Muscle layer of duodenum (tissue), 2 donors: ENCODE data around the gene SLC25A33.

Source experiments
- H3K27ac ChIP-seq: one replicate; pipeline ENCODE4 v1.7.0; 2013; ENCODE audit warnings: mild to moderate bottlenecking, low read length
- H3K27me3 ChIP-seq: one replicate; pipeline ENCODE4 v1.7.0; 2013; ENCODE audit warnings: low read depth, mild to moderate bottlenecking, control low read depth, low read length
- H3K36me3 ChIP-seq, 2 donors: one replicate each; pipeline ENCODE4 v1.7.0; 2013; ENCODE audit warnings: low read length in 2 of 2, control low read depth in 1 of 2, mild to moderate bottlenecking in 1 of 2; ENCODE audit not compliant: insufficient read depth in 2 of 2, control insufficient read depth in 1 of 2
- H3K4me1 ChIP-seq, 2 donors: one replicate each; pipeline ENCODE4 v1.7.0; 2013; ENCODE audit warnings: low read length in 2 of 2, mild to moderate bottlenecking in 2 of 2, control low read depth in 1 of 2, moderate library complexity in 1 of 2; ENCODE audit not compliant: insufficient read depth in 2 of 2, control insufficient read depth in 1 of 2
- H3K4me3 ChIP-seq, 2 donors: one replicate each; pipeline ENCODE4 v1.7.0; 2013; ENCODE audit warnings: low read length in 2 of 2, low read depth in 1 of 2, mild to moderate bottlenecking in 1 of 2
- H3K9me3 ChIP-seq, 2 donors: one replicate each; pipeline ENCODE4 v1.7.0; 2013; ENCODE audit warnings: low read length in 2 of 2, control low read depth in 1 of 2, mild to moderate bottlenecking in 1 of 2; ENCODE audit not compliant: control insufficient read depth in 1 of 2
- donor health status: healthy.

SLC25A33 gene

DNA sequence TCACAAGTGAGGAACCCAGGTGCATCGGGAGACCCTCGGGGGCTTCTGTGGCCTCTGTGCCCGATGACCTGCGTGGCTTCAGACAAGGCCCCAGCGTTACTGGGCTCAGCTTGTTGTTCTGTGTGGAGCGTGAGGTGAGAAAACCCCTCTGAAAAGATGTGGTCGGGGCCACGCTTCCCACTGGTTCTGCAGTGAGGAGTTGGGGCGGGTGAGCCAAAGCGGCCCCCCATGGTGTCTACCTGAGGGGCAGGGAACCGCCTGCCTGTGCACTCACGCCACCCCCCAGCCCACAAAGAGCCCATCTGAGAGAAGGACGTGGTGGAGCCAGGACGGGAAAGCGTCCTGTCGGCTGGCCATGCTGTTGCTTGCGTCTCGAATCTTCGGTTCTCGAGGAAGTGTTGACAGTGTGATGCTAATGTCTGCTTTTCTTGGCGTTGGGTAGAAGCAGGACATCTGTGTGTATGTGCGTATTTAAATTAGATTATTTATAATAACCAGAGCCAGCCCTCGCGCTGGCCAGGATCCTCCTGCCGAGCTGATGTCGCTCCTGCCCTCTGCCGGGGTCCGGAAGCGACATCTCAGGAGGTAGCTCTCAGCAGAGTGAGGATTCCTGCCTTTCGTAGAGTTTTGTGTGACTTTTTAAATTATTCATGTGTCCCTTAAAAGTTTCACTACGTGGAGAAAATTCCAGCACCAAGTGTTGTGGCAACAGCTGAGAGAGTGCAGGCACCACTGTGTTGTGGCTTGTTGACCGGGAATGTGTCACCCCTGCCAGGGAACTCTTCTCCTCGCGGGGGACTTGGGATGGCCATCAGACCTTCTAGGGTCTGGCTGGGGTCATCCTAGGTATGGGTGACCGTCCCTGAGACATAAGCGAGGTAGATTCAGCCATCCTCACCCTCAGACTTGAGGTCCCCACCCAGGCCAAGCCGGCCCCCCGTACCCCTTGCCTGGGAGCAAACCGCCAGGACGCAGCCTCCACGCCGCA is 64.8 kb downstream of the SLC25A33 start:
- no peaks in the 10 kb centered on the region for H3K4me1 ChIP-seq
- no peaks in the 10 kb centered on the region for H3K27me3 ChIP-seq
- H3K9me3 ChIP-seq = no peaks in the 10 kb centered on the region
- no peak overlapping the region for H3K4me3 ChIP-seq
- H3K36me3 ChIP-seq = peaks cover 0 to 55% of the 10 kb centered on the region in 2 donors
- no peak overlapping the region for H3K27ac ChIP-seq

DNA sequence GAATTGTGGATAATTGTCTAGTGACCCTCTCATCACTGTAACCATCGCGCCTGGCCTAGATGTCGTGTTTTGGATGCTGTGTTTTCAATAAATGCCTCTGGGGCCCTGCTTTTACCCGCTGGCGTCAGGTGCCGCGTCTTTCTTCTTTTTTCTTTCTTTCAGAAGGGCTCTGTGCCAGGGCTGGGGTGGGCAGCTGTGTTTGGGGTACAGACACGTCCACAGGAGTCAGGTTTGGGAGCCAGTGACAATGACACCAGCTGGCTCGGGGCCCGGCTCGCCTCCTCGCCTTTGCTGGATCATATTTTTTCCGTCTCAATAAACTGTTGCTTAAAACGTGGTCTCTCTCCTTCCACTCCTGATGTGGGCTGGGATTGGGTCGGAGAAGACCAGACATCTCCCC is 65.6 kb downstream of the SLC25A33 start:
- Histone ChIP-seq H3K9me3 (no peaks in the 10 kb centered on the region), H3K36me3 (peaks cover 1 to 63% of the 10 kb centered on the region in 2 donors), H3K27me3 (no peaks in the 10 kb centered on the region), H3K4me3 (no peak overlapping the region), H3K4me1 (no peaks in the 10 kb centered on the region), H3K27ac (no peak overlapping the region)

DNA sequence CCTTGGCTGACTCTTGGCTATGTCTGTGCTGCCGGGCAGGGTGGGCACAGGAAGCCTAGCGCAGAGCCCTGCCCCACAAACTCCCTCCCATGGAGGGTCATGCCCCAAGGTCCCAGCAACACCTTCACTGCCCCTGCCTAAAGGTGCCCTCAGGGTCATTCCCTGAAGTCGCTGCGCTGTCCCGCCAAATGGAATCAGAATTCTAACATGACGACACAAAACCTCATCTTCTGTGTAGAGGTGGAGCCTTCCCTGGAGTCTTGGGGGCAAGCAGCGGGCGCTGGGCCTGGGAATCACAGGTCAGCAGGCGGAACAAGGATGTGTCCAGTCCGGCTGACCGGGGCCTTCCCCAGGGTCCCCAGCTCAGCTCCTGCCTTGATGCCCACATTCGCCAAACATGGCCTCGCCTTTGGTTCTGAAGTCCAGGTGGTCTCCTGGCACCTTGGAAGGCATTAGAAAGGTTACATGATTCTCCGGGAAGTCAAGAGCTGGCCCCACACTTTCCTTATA is 66.7 kb downstream of the SLC25A33 start:
- H3K27ac ChIP-seq = no peak overlapping the region
- no peaks in the 10 kb centered on the region for H3K9me3 ChIP-seq
- H3K27me3 ChIP-seq = no peaks in the 10 kb centered on the region
- H3K4me1 ChIP-seq = no peaks in the 10 kb centered on the region
- no peak overlapping the region for H3K4me3 ChIP-seq
- H3K36me3 ChIP-seq = peaks cover 4 to 70% of the 10 kb centered on the region in 2 donors

DNA sequence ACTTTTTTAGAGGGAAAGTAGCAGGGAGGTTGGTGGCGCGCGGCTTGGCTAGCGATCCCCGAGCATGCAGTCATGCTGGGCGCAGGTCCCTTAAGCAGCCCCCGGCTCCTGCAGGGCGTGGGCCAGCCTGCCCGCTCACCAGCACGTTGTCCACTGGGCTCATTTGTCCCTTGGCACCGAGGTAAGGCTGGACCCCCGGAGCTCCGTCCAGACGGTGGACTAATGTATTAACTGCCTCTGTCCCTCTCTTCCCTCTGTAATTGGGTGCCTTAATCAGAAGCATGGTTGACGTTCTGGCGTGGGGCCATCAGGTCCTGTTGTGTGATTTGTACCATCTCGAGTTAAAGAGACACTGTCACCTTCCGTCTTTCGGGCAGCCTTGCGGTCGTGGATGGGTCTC is 67.2 kb downstream of the SLC25A33 start:
- Histone ChIP-seq H3K9me3 (no peaks in the 10 kb centered on the region), H3K36me3 (peaks cover 4 to 70% of the 10 kb centered on the region in 2 donors), H3K4me1 (no peaks in the 10 kb centered on the region), H3K4me3 (no peak overlapping the region), H3K27me3 (no peaks in the 10 kb centered on the region), H3K27ac (no peak overlapping the region)

DNA sequence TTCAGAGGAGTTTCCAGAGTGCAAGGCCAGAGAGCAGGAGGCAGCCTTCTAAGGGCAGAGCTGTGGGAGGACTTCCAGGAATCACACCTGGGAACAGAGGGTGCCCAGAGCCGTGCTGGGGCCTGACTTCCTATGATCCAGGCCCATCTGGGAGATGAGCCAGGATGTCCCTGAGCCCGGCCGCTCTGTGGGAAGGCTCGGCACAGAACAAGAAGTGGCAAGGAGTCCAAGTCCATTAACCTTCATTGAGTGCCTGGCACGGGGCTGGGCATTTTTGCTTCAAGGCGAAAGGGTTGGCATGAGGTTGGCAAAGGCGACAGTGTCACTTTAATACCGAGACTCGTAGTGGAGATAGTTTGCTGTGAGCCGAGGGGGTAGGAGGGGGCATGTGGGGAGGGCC is 67.7 kb downstream of the SLC25A33 start:
- Histone ChIP-seq H3K4me1 (no peaks in the 10 kb centered on the region), H3K4me3 (no peak overlapping the region), H3K27ac (no peak overlapping the region), H3K9me3 (no peaks in the 10 kb centered on the region), H3K27me3 (no peaks in the 10 kb centered on the region), H3K36me3 (peaks cover 4 to 70% of the 10 kb centered on the region in 2 donors)

DNA sequence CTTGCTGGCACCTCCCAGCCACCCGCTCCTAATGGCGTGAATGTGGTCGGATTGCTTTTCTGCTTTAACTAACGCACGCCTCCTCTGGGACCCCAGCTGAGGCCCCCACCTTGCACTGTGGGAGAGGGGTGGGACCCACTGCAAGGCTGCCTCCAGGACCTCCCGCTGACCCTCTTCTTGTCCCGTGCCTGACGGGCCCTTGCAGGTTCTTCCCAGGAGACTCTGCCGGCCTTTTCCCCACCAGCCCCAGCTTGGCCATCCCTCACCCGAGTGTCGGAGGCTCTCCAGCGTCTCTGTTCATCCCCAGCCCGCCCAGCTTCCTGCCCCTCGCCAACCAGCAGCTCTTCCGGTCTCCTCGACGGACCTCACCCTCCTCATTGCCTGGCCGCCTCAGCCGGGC is 68.1 kb downstream of the SLC25A33 start:
- H3K4me3 ChIP-seq = no peak overlapping the region
- H3K27ac ChIP-seq = no peak overlapping the region
- H3K4me1 ChIP-seq = no peaks in the 10 kb centered on the region
- no peaks in the 10 kb centered on the region for H3K27me3 ChIP-seq
- no peaks in the 10 kb centered on the region for H3K9me3 ChIP-seq
- peaks cover 4 to 71% of the 10 kb centered on the region in 2 donors for H3K36me3 ChIP-seq

DNA sequence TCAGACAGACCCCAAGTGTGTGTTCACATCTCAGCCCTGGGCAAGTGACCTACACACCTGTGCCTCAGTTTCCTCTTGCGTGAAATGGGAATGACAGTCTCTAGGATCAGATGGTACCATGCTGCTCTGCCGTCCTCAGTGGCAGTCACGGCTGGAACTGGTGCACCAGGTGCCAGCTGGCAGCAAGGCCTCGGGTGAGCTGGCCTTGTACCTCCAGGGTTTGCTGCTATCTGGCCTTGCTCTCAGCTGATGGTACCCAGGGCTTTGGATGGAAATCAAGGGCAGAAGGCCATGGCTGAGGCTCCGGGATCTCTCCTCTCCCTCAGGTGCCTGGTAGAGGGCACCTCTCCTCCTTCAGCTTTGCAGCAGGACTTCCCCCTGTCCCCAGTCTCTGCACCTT is 70.7 kb downstream of the SLC25A33 start:
- Histone ChIP-seq H3K36me3 (peaks cover 9 to 69% of the 10 kb centered on the region in 2 donors), H3K27ac (no peak overlapping the region), H3K27me3 (no peaks in the 10 kb centered on the region), H3K4me3 (no peak overlapping the region), H3K4me1 (no peaks in the 10 kb centered on the region), H3K9me3 (no peaks in the 10 kb centered on the region)

DNA sequence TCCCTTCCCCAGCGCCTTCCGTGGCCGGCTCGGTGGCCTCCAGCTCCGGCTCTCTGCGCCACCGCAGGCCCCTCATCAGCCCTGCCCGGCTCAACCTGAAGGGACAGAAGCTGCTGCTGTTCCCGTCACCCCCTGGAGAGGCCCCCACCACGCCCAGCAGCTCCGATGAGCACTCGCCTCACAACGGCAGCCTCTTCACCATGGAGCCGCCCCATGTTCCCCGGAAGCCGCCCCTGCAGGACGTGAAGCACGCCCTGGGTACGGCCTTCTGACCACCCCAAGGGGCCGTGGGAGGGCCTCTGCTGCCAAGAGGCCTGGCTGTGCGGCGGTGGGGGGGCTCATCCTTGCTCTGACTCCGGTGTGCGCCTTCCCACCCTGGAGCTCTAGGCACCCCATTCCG is 71.3 kb downstream of the SLC25A33 start:
- H3K4me1 ChIP-seq = no peaks in the 10 kb centered on the region
- peaks cover 9 to 69% of the 10 kb centered on the region in 2 donors for H3K36me3 ChIP-seq
- no peaks in the 10 kb centered on the region for H3K27me3 ChIP-seq
- H3K9me3 ChIP-seq = no peaks in the 10 kb centered on the region
- H3K27ac ChIP-seq = no peak overlapping the region
- H3K4me3 ChIP-seq = no peak overlapping the region

DNA sequence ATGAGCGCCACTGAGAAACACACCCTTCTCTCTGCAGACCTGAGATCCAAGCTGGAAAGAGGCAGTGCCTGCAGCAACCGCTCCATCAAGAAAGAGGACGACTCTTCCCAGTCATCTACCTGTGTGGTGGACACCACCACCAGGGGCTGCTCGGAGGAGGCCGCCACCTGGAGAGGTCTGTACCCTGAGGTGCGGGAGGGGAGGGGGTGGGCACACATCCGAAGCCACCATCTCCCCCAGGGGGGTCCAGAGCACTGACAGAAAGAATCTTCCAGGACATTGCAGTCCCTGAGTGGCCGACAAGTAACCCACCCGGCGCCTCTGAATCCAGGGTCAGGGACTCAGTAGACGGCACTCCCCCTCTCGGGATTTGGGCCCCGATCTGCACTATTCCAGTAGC is 72.5 kb downstream of the SLC25A33 start:
- H3K27ac ChIP-seq = no peak overlapping the region
- H3K4me1 ChIP-seq = no peaks in the 10 kb centered on the region
- no peaks in the 10 kb centered on the region for H3K9me3 ChIP-seq
- H3K27me3 ChIP-seq = no peaks in the 10 kb centered on the region
- H3K4me3 ChIP-seq = no peak overlapping the region
- peaks cover 9 to 64% of the 10 kb centered on the region in 2 donors for H3K36me3 ChIP-seq

DNA sequence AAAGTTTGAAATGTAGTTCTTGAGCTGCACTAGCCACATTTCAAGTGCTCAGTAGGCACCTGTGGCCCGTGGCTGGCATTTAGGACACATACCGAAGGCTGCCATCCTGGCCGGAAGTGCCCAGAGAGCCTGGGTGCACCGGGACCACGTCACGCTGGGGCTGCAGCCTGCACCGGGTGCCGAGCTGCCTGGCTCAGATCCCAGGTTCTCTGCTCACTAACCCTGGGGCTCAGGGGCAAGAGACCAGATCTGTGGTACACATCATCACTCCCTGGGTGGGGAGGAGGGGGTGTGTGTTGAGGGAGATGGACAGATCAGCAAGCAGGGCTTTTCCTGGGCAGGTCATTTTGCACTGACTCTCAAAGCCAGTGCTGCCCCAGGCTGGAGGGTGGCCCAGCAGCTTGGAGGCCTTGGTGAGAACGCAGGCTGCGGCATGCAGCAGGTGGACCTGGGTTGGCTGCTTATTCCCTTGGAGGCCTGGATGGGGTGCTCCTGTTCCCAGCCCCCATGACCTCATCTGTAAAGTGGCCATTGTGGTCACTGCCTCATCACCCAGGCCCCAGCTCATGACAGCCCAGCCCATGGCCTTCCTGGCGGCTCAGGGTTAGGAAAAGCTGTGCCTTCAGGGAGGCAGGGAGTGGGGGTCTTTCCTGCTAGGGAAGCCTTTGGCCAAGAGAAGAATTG is 73.0 kb downstream of the SLC25A33 start:
- Histone ChIP-seq H3K9me3 (no peaks in the 10 kb centered on the region), H3K36me3 (peaks cover 9 to 63% of the 10 kb centered on the region in 2 donors), H3K27me3 (no peaks in the 10 kb centered on the region), H3K4me1 (no peaks in the 10 kb centered on the region), H3K27ac (no peak overlapping the region), H3K4me3 (no peak overlapping the region)

DNA sequence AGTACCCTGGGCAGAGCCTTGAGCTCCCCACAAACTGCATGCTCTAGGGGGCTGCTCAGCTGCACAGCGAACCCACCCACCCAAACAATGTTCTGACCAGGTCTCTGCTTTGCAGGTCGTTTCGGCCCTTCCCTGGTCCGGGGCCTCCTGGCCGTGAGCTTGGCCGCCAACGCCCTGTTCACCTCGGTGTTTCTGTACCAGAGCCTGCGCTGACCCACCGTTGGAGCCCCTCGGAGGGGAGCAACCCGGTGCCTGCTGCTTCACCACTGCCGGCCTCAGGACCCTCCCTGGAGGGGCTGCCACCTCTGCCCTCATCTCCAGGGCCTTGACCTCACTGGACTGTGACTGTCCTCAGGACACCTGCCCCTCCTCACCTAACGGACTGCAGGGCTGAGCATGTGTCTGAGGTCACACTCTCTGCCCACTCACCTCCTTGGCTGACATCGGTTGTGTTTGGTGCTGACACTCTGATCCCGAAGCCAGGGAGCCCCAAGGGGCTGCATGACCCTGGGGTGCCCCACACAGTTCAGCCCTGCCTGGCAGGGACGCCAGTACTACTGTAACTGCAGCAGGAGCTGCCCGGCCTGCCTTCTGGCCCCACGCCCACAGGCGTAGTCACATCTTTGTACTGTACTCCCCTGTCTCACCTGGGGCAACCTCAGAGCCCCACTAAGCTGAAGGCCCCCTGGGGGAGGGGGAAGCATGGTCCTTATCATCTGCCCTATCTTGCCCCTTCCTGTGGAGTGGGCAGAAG is 73.8 kb downstream of the SLC25A33 start:
- Histone ChIP-seq H3K27me3 (no peaks in the 10 kb centered on the region), H3K9me3 (no peaks in the 10 kb centered on the region), H3K4me1 (no peaks in the 10 kb centered on the region), H3K36me3 (peaks cover 9 to 56% of the 10 kb centered on the region in 2 donors), H3K27ac (no peak overlapping the region), H3K4me3 (no peak overlapping the region)
